HEK293 (cell line): ENCODE results near the gene MBD4.

Experiments
- ATF2 ChIP-seq: fragments of 450-650 bp; formaldehyde crosslinking; IDR thresholded peaks from 2 replicates; pipeline ENCODE4 v1.5.1; 2016; ENCODE audit warnings: missing biosample characterization, missing genetic modification characterization, low read depth
- BCL6B ChIP-seq: fragments of 450-650 bp; formaldehyde crosslinking; IDR thresholded peaks from 2 replicates; pipeline ENCODE4 v1.5.1; 2017; ENCODE audit warnings: missing biosample characterization, missing genetic modification characterization
- HOXA7 ChIP-seq: sonication (generic); formaldehyde crosslinking; IDR thresholded peaks from 2 replicates; pipeline ENCODE4 v1.8.1; 2022; ENCODE audit warnings: missing genetic modification reagents, borderline replicate concordance
- IKZF3 ChIP-seq: fragments of 450-650 bp; IDR thresholded peaks from 2 replicates; pipeline ENCODE4 v1.5.0; 2018; ENCODE audit warnings: missing biosample characterization, mild to moderate bottlenecking, missing genetic modification characterization, moderate library complexity
- KLF16 ChIP-seq: fragments of 450-650 bp; formaldehyde crosslinking; IDR thresholded peaks from 2 replicates; pipeline ENCODE4 v1.5.1; 2017; ENCODE audit warnings: missing biosample characterization, missing genetic modification characterization
- KLF7 ChIP-seq: fragments of 450-650 bp; formaldehyde crosslinking; IDR thresholded peaks from 2 replicates; pipeline ENCODE4 v1.5.1; 2016; ENCODE audit warnings: missing biosample characterization, missing genetic modification characterization, borderline replicate concordance
- KLF9 ChIP-seq: fragments of 450-650 bp; formaldehyde crosslinking; IDR thresholded peaks from 2 replicates; pipeline ENCODE4 v1.5.1; 2016; ENCODE audit warnings: missing biosample characterization, missing genetic modification characterization, low read depth
- MEIS1 ChIP-seq: sonication (generic); formaldehyde crosslinking; IDR thresholded peaks from 2 replicates; pipeline ENCODE4 v1.8.1; 2022; ENCODE audit warnings: missing genetic modification reagents, mild to moderate bottlenecking, borderline replicate concordance
- YY2 ChIP-seq: fragments of 450-650 bp; formaldehyde crosslinking; IDR thresholded peaks from 2 replicates; pipeline ENCODE4 v1.5.1; 2016; ENCODE audit warnings: missing biosample characterization, missing genetic modification characterization
- ZBTB1 ChIP-seq: fragments of 450-650 bp; formaldehyde crosslinking; IDR thresholded peaks from 2 replicates; pipeline ENCODE4 v1.5.1; 2016; ENCODE audit warnings: missing biosample characterization, missing genetic modification characterization
- ZBTB17 ChIP-seq: fragments of 450-650 bp; formaldehyde crosslinking; IDR thresholded peaks from 2 replicates; pipeline ENCODE4 v1.5.1; 2016; ENCODE audit warnings: missing biosample characterization, missing genetic modification characterization
- ZNF133 ChIP-seq: fragments of 450-650 bp; formaldehyde crosslinking; IDR thresholded peaks from 2 replicates; pipeline ENCODE4 v1.5.1; 2016; ENCODE audit warnings: missing biosample characterization, missing genetic modification characterization
- ZNF140 ChIP-seq: fragments of 450-650 bp; formaldehyde crosslinking; IDR thresholded peaks from 2 replicates; pipeline ENCODE4 v1.5.1; 2016; ENCODE audit warnings: missing biosample characterization, missing genetic modification characterization
- ZNF184 ChIP-seq: fragments of 450-650 bp; IDR thresholded peaks from 2 replicates; pipeline ENCODE4 v1.5.1; 2018; ENCODE audit warnings: missing biosample characterization, mild to moderate bottlenecking, missing genetic modification characterization
- ZNF214 ChIP-seq: fragments of 450-650 bp; formaldehyde crosslinking; IDR thresholded peaks from 2 replicates; pipeline ENCODE4 v1.5.1; 2017; ENCODE audit warnings: missing biosample characterization, mild to moderate bottlenecking, missing genetic modification characterization, borderline replicate concordance
- ZNF341 ChIP-seq: fragments of 450-650 bp; formaldehyde crosslinking; IDR thresholded peaks from 2 replicates; pipeline ENCODE4; 2016; ENCODE audit warnings: low read depth, missing biosample characterization, missing genetic modification characterization
- ZNF514 ChIP-seq: fragments of 450-650 bp; formaldehyde crosslinking; IDR thresholded peaks from 2 replicates; pipeline ENCODE4 v1.5.1; 2016; ENCODE audit warnings: missing biosample characterization, missing genetic modification characterization
- ZNF549 ChIP-seq: fragments of 450-650 bp; IDR thresholded peaks from 2 replicates; pipeline ENCODE4 v1.5.1; 2018; ENCODE audit warnings: missing biosample characterization, missing genetic modification characterization, mild to moderate bottlenecking, inconsistent platforms, moderate library complexity
- ZNF558 ChIP-seq: fragments of 450-650 bp; formaldehyde crosslinking; IDR thresholded peaks from 2 replicates; pipeline ENCODE4 v1.5.1; 2016; ENCODE audit warnings: missing biosample characterization, missing genetic modification characterization
- ZNF560 ChIP-seq: fragments of 450-650 bp; formaldehyde crosslinking; IDR thresholded peaks from 2 replicates; pipeline ENCODE4 v1.5.1; 2017; ENCODE audit warnings: missing biosample characterization, missing genetic modification characterization, borderline replicate concordance
- ZNF571 ChIP-seq: fragments of 450-650 bp; formaldehyde crosslinking; IDR thresholded peaks from 2 replicates; pipeline ENCODE4 v1.5.0; 2017; ENCODE audit warnings: missing biosample characterization, missing genetic modification characterization
- ZNF610 ChIP-seq: fragments of 450-650 bp; formaldehyde crosslinking; IDR thresholded peaks from 2 replicates; pipeline ENCODE4 v1.5.1; 2016; ENCODE audit warnings: missing biosample characterization, missing genetic modification characterization, borderline replicate concordance
- ZNF629 ChIP-seq: fragments of 450-650 bp; formaldehyde crosslinking; IDR thresholded peaks from 2 replicates; pipeline ENCODE4 v1.5.1; 2017; ENCODE audit warnings: missing biosample characterization, missing genetic modification characterization
- ZNF639 ChIP-seq: fragments of 450-650 bp; formaldehyde crosslinking; IDR thresholded peaks from 2 replicates; pipeline ENCODE4 v1.5.1; 2016; ENCODE audit warnings: missing biosample characterization, missing genetic modification characterization
- ZNF76 ChIP-seq: fragments of 450-650 bp; formaldehyde crosslinking; IDR thresholded peaks from 2 replicates; pipeline ENCODE4; 2016; ENCODE audit warnings: low read depth, missing biosample characterization, missing genetic modification characterization, borderline replicate concordance
- ZNF776 ChIP-seq: fragments of 450-650 bp; formaldehyde crosslinking; IDR thresholded peaks from 2 replicates; pipeline ENCODE4 v1.5.0; 2017; ENCODE audit warnings: missing biosample characterization, missing genetic modification characterization, borderline replicate concordance
- ZNF837 ChIP-seq: fragments of 450-650 bp; formaldehyde crosslinking; IDR thresholded peaks from 2 replicates; pipeline ENCODE4 v1.5.1; 2016; ENCODE audit warnings: missing biosample characterization, missing genetic modification characterization
- TF ChIP-seq, protein P1 (sequence below): fragments of 450-650 bp; formaldehyde crosslinking; IDR thresholded peaks from 2 replicates; pipeline ENCODE4 v1.5.1; 2017; ENCODE audit warnings: missing biosample characterization, missing genetic modification characterization
- TF ChIP-seq, protein P2 (sequence below): fragments of 450-650 bp; formaldehyde crosslinking; IDR thresholded peaks from 2 replicates; pipeline ENCODE4 v1.5.1; 2017; ENCODE audit warnings: missing biosample characterization, missing genetic modification characterization
- TF ChIP-seq, protein P3 (sequence below): IDR thresholded peaks from 2 replicates; pipeline ENCODE4 v1.6.1; 2011; ENCODE audit warnings: mild to moderate bottlenecking, low read depth, low read length, borderline replicate concordance

MBD4 gene

DNA sequence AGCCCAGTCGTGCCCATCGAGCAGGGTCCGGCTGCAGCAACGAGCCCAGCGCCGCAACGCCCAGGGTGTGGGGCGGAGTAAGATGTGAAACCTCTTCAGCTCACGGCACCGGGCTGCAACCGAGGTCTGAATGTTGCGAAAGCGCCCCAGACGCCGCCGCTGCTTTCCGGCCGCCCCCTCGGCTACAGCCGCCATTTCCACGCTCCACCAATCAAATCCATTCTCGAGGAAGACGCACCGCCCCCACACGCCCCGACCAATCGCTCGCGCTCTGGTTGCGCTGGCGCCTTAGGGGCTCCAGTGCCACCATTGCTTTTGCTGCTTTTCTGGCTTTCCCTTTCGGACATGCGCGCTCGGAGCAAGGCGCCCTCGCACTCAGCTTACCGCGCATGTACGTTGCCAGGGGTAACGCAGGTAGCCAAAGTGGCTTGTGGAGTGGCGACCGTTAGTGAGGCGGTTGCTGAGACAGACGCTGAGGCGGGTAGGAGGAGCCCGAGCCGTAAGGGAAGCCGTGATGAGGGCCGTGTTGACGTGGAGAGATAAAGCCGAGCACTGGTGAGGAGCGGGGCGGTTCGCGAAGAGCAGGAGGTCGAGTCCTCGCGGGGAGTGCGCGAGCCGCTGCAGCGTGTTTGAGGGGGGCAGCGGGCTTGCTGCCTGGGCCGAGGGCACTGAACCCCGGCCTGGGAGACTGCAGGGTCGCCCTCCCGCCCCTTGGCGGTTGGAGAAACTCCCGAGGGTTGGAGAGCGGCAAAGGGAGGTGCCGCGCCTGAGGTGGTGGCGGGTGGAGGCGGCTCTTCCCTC is at the start of gene MBD4, which contains the start of gene IFT122 (continued):
- TF ChIP-seq, protein P1, sequence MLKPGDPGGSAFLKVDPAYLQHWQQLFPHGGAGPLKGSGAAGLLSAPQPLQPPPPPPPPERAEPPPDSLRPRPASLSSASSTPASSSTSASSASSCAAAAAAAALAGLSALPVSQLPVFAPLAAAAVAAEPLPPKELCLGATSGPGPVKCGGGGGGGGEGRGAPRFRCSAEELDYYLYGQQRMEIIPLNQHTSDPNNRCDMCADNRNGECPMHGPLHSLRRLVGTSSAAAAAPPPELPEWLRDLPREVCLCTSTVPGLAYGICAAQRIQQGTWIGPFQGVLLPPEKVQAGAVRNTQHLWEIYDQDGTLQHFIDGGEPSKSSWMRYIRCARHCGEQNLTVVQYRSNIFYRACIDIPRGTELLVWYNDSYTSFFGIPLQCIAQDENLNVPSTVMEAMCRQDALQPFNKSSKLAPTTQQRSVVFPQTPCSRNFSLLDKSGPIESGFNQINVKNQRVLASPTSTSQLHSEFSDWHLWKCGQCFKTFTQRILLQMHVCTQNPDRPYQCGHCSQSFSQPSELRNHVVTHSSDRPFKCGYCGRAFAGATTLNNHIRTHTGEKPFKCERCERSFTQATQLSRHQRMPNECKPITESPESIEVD (tag by site-specific recombination) = no peak
- TF ChIP-seq ZNF776 (tag by site-specific recombination) = no peak
- TF ChIP-seq IKZF3 (tag by site-specific recombination) = peak; percentile 17; the same call in 1 of the 2 replicates
- peak; percentile 98 for TF ChIP-seq ZNF610
- no peak for TF ChIP-seq ZNF133 (tag by site-specific recombination)
- no peak for TF ChIP-seq MEIS1
- no peak for TF ChIP-seq ZNF549 (tag by site-specific recombination)
- no peak for TF ChIP-seq ZNF837
- no peak for TF ChIP-seq ZNF214
- TF ChIP-seq ZNF560 (tag by site-specific recombination) = no peak
- TF ChIP-seq ZNF629 = peak; percentile 76
- TF ChIP-seq HOXA7 (CRISPR knock-in tag) = no peak
- peak; percentile 82 for TF ChIP-seq KLF9 (tag by site-specific recombination)
- no peak; the same call in 1 of the 2 replicates for TF ChIP-seq ZNF639
- TF ChIP-seq ZNF341 (tag by site-specific recombination) = peak; percentile 99
- TF ChIP-seq, protein P2, sequence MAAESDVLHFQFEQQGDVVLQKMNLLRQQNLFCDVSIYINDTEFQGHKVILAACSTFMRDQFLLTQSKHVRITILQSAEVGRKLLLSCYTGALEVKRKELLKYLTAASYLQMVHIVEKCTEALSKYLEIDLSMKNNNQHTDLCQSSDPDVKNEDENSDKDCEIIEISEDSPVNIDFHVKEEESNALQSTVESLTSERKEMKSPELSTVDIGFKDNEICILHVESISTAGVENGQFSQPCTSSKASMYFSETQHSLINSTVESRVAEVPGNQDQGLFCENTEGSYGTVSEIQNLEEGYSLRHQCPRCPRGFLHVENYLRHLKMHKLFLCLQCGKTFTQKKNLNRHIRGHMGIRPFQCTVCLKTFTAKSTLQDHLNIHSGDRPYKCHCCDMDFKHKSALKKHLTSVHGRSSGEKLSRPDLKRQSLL (tag by site-specific recombination) = no peak
- TF ChIP-seq ZNF571 (tag by site-specific recombination) = no peak
- TF ChIP-seq, protein P3, sequence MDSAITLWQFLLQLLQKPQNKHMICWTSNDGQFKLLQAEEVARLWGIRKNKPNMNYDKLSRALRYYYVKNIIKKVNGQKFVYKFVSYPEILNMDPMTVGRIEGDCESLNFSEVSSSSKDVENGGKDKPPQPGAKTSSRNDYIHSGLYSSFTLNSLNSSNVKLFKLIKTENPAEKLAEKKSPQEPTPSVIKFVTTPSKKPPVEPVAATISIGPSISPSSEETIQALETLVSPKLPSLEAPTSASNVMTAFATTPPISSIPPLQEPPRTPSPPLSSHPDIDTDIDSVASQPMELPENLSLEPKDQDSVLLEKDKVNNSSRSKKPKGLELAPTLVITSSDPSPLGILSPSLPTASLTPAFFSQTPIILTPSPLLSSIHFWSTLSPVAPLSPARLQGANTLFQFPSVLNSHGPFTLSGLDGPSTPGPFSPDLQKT = no peak
- peak; percentile 73 for TF ChIP-seq YY2 (tag by site-specific recombination)
- no peak for TF ChIP-seq ZNF514 (tag by site-specific recombination)
- no peak for TF ChIP-seq ATF2 (tag by site-specific recombination)
- TF ChIP-seq ZBTB1 (tag by site-specific recombination) = no peak
- TF ChIP-seq KLF7 (tag by site-specific recombination) = peak; percentile 42; the same call in 1 of the 2 replicates
- TF ChIP-seq ZNF76 (tag by site-specific recombination) = peak; percentile 63; the same call in 1 of the 2 replicates
- TF ChIP-seq BCL6B (tag by site-specific recombination) = no peak
- TF ChIP-seq KLF16 (tag by site-specific recombination) = peak; percentile 82
- no peak for TF ChIP-seq ZNF184
- no peak for TF ChIP-seq ZNF140 (tag by site-specific recombination)
- peak; percentile 83 for TF ChIP-seq ZBTB17
- no peak for TF ChIP-seq ZNF558 (tag by site-specific recombination)
